HEK293 (cell line): ENCODE results near the gene GLB1L2.

ENCODE experiments used
- CTCF ChIA-PET: fragments of 350-600 bp; formaldehyde crosslinking; extraction: SDS; loops from one replicate; lab custom pipeline; 2021; ENCODE audit warnings: antibody characterized with exemption; lab: Yijun Ruan, JAX
- POLR2A ChIA-PET: fragments of 300-600 bp; formaldehyde crosslinking; extraction: SDS; loops from one replicate; lab custom pipeline; 2020; ENCODE audit warnings: antibody characterized with exemption, inconsistent platforms; lab: Yijun Ruan, JAX
- H3K27ac ChIP-seq: fragments of 200-500 bp; sonication (Bioruptor generic); 2 replicates; pipeline ENCODE4 v1.5.1; 2014; ENCODE audit warnings: low read depth, low read length, control low read depth, inconsistent platforms; ENCODE audit errors: extremely low read depth
- H3K36me3 ChIP-seq, 2 experiments: fragments of 200-500 bp in 1 of 2; sonication (Bioruptor generic) in 1 of 2; 1 replicate in 1 of 2; 2 replicates in 1 of 2; pipeline ENCODE4 v1.5.1; 2014 to 2017; ENCODE audit warnings: inconsistent platforms in 2 of 2, low read length in 2 of 2; ENCODE audit not compliant: control insufficient read depth in 2 of 2, insufficient read depth in 1 of 2
- H3K4me1 ChIP-seq: fragments of 200-500 bp; sonication (Bioruptor generic); 2 replicates; pipeline ENCODE4 v1.5.1; 2014; ENCODE audit warnings: mild to moderate bottlenecking, low read length, inconsistent platforms; ENCODE audit not compliant: control insufficient read depth, insufficient read depth
- H3K4me3 ChIP-seq: 2 replicates; pipeline ENCODE4 v1.5.1; 2011; ENCODE audit warnings: low read depth, mild to moderate bottlenecking, control low read depth, low read length, moderate library complexity
- H3K9me3 ChIP-seq: fragments of 200-500 bp; sonication (Bioruptor generic); 2 replicates; pipeline ENCODE4 v1.5.1; 2014; ENCODE audit warnings: low read depth, low read length, inconsistent platforms; ENCODE audit not compliant: control insufficient read depth, insufficient read depth
- EGR2 ChIP-seq: fragments of 450-650 bp; formaldehyde crosslinking; IDR thresholded peaks from 2 replicates; pipeline ENCODE4 v1.5.1; 2016; ENCODE audit warnings: low read depth, missing biosample characterization, missing genetic modification characterization
- KLF10 ChIP-seq: fragments of 450-650 bp; IDR thresholded peaks from 2 replicates; pipeline ENCODE4 v1.5.1; 2018; ENCODE audit warnings: missing biosample characterization, mild to moderate bottlenecking, missing genetic modification characterization
- MEIS1 ChIP-seq: sonication (generic); formaldehyde crosslinking; IDR thresholded peaks from 2 replicates; pipeline ENCODE4 v1.8.1; 2022; ENCODE audit warnings: missing genetic modification reagents, mild to moderate bottlenecking, borderline replicate concordance
- PATZ1 ChIP-seq: fragments of 450-650 bp; formaldehyde crosslinking; IDR thresholded peaks from 2 replicates; pipeline ENCODE4 v1.5.1; 2016; ENCODE audit warnings: missing biosample characterization, missing genetic modification characterization
- PBX3 ChIP-seq: sonication (generic); formaldehyde crosslinking; IDR thresholded peaks from 2 replicates; pipeline ENCODE4 v1.8.1; 2022; ENCODE audit warnings: mild to moderate bottlenecking, moderate library complexity, missing genetic modification reagents
- SCRT2 ChIP-seq: fragments of 450-650 bp; formaldehyde crosslinking; IDR thresholded peaks from 2 replicates; pipeline ENCODE4 v1.5.1; 2016; ENCODE audit warnings: missing biosample characterization, missing genetic modification characterization
- SP7 ChIP-seq: fragments of 450-650 bp; formaldehyde crosslinking; IDR thresholded peaks from 2 replicates; pipeline ENCODE4 v1.5.1; 2016; ENCODE audit warnings: missing biosample characterization, missing genetic modification characterization
- YY1 ChIP-seq: fragments of 450-650 bp; formaldehyde crosslinking; IDR thresholded peaks from 2 replicates; pipeline ENCODE4 v1.5.1; 2018; ENCODE audit warnings: missing biosample characterization, missing genetic modification characterization
- YY2 ChIP-seq: fragments of 450-650 bp; formaldehyde crosslinking; IDR thresholded peaks from 2 replicates; pipeline ENCODE4 v1.5.1; 2016; ENCODE audit warnings: missing biosample characterization, missing genetic modification characterization
- ZFHX2 ChIP-seq: fragments of 450-650 bp; formaldehyde crosslinking; conservative IDR thresholded peaks from 2 replicates; pipeline ENCODE4 v1.5.1; 2016; ENCODE audit warnings: missing biosample characterization, missing genetic modification characterization
- ZFP37 ChIP-seq: fragments of 450-650 bp; formaldehyde crosslinking; IDR thresholded peaks from 2 replicates; pipeline ENCODE4 v1.5.1; 2016; ENCODE audit warnings: missing biosample characterization, missing genetic modification characterization
- ZNF2 ChIP-seq: fragments of 450-650 bp; formaldehyde crosslinking; IDR thresholded peaks from 2 replicates; pipeline ENCODE4 v1.5.1; 2016; ENCODE audit warnings: missing biosample characterization, missing genetic modification characterization
- ZNF214 ChIP-seq: fragments of 450-650 bp; formaldehyde crosslinking; IDR thresholded peaks from 2 replicates; pipeline ENCODE4 v1.5.1; 2017; ENCODE audit warnings: missing biosample characterization, mild to moderate bottlenecking, missing genetic modification characterization, borderline replicate concordance
- ZNF302 ChIP-seq: fragments of 450-650 bp; formaldehyde crosslinking; IDR thresholded peaks from 2 replicates; pipeline ENCODE4 v1.5.1; 2016; ENCODE audit warnings: missing biosample characterization, missing genetic modification characterization, low read depth
- ZNF449 ChIP-seq: fragments of 450-650 bp; formaldehyde crosslinking; IDR thresholded peaks from 2 replicates; pipeline ENCODE4 v1.5.1; 2017; ENCODE audit warnings: missing biosample characterization, mild to moderate bottlenecking, missing genetic modification characterization, moderate library complexity
- ZNF473 ChIP-seq: fragments of 450-650 bp; formaldehyde crosslinking; IDR thresholded peaks from 2 replicates; pipeline ENCODE4 v1.5.1; 2017; ENCODE audit warnings: missing biosample characterization, missing genetic modification characterization
- ZNF529 ChIP-seq: fragments of 450-650 bp; formaldehyde crosslinking; IDR thresholded peaks from 2 replicates; pipeline ENCODE4 v1.5.1; 2017; ENCODE audit warnings: missing genetic modification characterization, missing biosample characterization; ENCODE audit not compliant: insufficient replicate concordance
- ZNF585B ChIP-seq: fragments of 450-650 bp; formaldehyde crosslinking; IDR thresholded peaks from 2 replicates; pipeline ENCODE4 v1.5.1; 2016; ENCODE audit warnings: missing biosample characterization, missing genetic modification characterization
- ZNF600 ChIP-seq: fragments of 450-650 bp; formaldehyde crosslinking; IDR thresholded peaks from 2 replicates; pipeline ENCODE4 v1.5.1; 2016; ENCODE audit warnings: missing biosample characterization, missing genetic modification characterization
- ZNF629 ChIP-seq: fragments of 450-650 bp; formaldehyde crosslinking; IDR thresholded peaks from 2 replicates; pipeline ENCODE4 v1.5.1; 2017; ENCODE audit warnings: missing biosample characterization, missing genetic modification characterization
- ZNF837 ChIP-seq: fragments of 450-650 bp; formaldehyde crosslinking; IDR thresholded peaks from 2 replicates; pipeline ENCODE4 v1.5.1; 2016; ENCODE audit warnings: missing biosample characterization, missing genetic modification characterization

GLB1L2 gene

GRCh38 chr11:134339756-134340155 is 8.0 kb downstream of the GLB1L2 start:
- ChIA-PET POLR2A (no interaction called here), CTCF (no interaction called here)
- Histone ChIP-seq H3K9me3 (no peaks in the 10 kb centered on the region), H3K36me3 (peaks cover 0 to 6% of the 10 kb centered on the region in 2 experiments; a peak in 1 of 3 replicates), H3K27ac (no peak overlapping the region), H3K4me3 (no peak overlapping the region), H3K4me1 (no peaks in the 10 kb centered on the region)
- TF ChIP-seq ZNF449 (tag by site-specific recombination) = no peak
- no peak for TF ChIP-seq ZFHX2 (tag by site-specific recombination)
- TF ChIP-seq ZNF837 (tag by site-specific recombination) = no peak
- TF ChIP-seq ZNF2 (tag by site-specific recombination) = no peak
- no peak for TF ChIP-seq SCRT2
- no peak for TF ChIP-seq ZNF600 (tag by site-specific recombination)
- no peak for TF ChIP-seq ZNF529 (tag by site-specific recombination)
- TF ChIP-seq PATZ1 (tag by site-specific recombination) = no peak
- TF ChIP-seq MEIS1 (CRISPR knock-in tag) = no peak
- TF ChIP-seq PBX3 = no peak
- no peak for TF ChIP-seq ZNF473 (tag by site-specific recombination)
- no peak for TF ChIP-seq ZNF214 (tag by site-specific recombination)
- no peak for TF ChIP-seq ZFP37 (tag by site-specific recombination)
- no peak for TF ChIP-seq YY2
- no peak for TF ChIP-seq ZNF302 (tag by site-specific recombination)
- no peak for TF ChIP-seq EGR2 (tag by site-specific recombination)

GRCh38 chr11:134340354-134340964 is 8.7 kb downstream of the GLB1L2 start:
- CTCF ChIA-PET = interaction anchor here (0.5 kb wide), 1 partner anchor 299 kb away, joined by 3 read pairs; no protein-coding TSS in a partner anchor
- Histone ChIP-seq H3K9me3 (no peaks in the 10 kb centered on the region), H3K36me3 (peaks cover 0 to 4% of the 10 kb centered on the region in 2 experiments; a peak in 1 of 3 replicates), H3K4me3 (no peak overlapping the region), H3K27ac (no peak overlapping the region), H3K4me1 (no peaks in the 10 kb centered on the region)
- POLR2A ChIA-PET = no interaction called here
- TF ChIP-seq KLF10 = no peak
- TF ChIP-seq ZFP37 (tag by site-specific recombination) = no peak
- no peak for TF ChIP-seq SP7
- TF ChIP-seq ZNF837 (tag by site-specific recombination) = no peak
- TF ChIP-seq ZNF585B (tag by site-specific recombination) = no peak
- TF ChIP-seq ZNF629 = no peak
- TF ChIP-seq YY1 (tag by site-specific recombination) = no peak
